T-helper 2 cell treated with Interferon-gamma antibody and Interleukin-4, amounts not matched to agents 5 μg/mL and 100 μg/mL, for 36 hours (primary cell): Measurements from ENCODE around the gene IRAK2.

ENCODE experiments used
- DNase-seq: peaks from one replicate; pipeline ENCODE4 v3.0.0; 2021; ENCODE audit warnings: low spot score
- H3K27ac Mint-ChIP-seq: one replicate; pipeline ENCODE4 v1.8.0; 2021; ENCODE audit warnings: mild to moderate bottlenecking, mixed read lengths
- H3K27me3 Mint-ChIP-seq: one replicate; pipeline ENCODE4 v1.8.0; 2021; ENCODE audit warnings: low read depth, mixed read lengths
- H3K36me3 Mint-ChIP-seq: one replicate; pipeline ENCODE4 v1.8.0; 2021; ENCODE audit warnings: low read depth, mixed read lengths
- H3K4me1 Mint-ChIP-seq: one replicate; pipeline ENCODE4 v1.8.0; 2021; ENCODE audit warnings: low read depth, mixed read lengths
- H3K4me3 Mint-ChIP-seq: one replicate; pipeline ENCODE4 v1.8.0; 2022; ENCODE audit warnings: mild to moderate bottlenecking, moderate library complexity, mixed read lengths
- H3K9me3 Mint-ChIP-seq: one replicate; pipeline ENCODE4 v1.8.0; 2021; ENCODE audit warnings: mixed read lengths

IRAK2 gene

DNA sequence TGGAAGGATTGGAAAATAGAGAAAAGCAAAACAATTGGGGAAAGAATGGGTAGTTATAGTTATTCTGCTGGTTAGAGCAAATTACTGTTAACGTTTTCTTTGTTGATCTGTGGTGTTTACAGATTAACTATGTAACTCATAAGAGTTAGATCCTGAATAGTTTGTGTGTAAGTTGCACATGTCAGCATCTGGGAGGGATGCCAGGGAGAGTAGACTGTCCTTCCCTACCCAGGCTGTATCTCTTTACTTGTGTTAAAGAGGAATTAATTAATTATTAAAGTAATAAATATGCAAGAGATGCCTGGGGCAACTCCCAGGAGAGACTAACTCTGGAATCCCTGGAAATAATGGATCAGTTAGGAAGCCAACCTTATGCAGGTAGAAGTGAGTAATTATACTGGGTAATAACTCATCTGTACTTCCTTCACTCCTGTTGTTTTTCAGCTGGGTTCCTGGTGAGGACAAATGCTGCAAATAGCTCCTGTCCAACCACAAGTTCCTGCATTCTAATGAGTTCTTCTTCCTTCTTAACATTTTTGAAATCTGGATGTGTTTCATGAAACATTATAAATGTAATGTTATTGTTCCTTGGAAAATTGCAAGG is 109.1 kb downstream of the IRAK2 start:
- Mint-ChIP-seq H3K27ac (no peak overlapping the region), H3K4me1 (peaks cover 21% of the 10 kb centered on the region), H3K9me3 (no peaks in the 10 kb centered on the region), H3K27me3 (no peaks in the 10 kb centered on the region), H3K4me3 (no peak overlapping the region), H3K36me3 (peaks cover 58% of the 10 kb centered on the region)
- no peak for DNase-seq

DNA sequence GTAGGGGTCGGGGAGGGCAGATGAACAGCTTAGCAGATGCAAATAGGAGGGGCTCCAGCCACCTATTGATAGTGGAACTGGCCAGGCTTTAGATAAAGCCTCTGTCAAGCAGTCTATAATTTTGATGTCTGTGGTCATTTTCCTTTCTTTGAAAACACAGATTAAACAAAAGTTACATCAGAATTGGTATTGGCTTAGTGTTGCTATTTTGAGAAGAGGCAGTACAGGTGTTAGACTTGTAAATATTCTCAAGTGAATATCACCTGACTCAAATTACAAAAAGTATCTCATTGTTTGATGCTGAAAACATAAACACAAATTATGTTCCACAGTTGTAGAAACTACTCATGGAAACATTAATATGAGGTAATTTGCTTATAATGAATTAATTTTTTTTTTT is 109.9 kb downstream of the IRAK2 start:
- H3K27ac Mint-ChIP-seq: no peak overlapping the region
- H3K36me3 Mint-ChIP-seq: peaks cover 57% of the 10 kb centered on the region
- H3K4me3 Mint-ChIP-seq: no peak overlapping the region
- no peak for DNase-seq
- no peaks in the 10 kb centered on the region for H3K9me3 Mint-ChIP-seq
- no peaks in the 10 kb centered on the region for H3K27me3 Mint-ChIP-seq
- H3K4me1 Mint-ChIP-seq: peaks cover 21% of the 10 kb centered on the region

DNA sequence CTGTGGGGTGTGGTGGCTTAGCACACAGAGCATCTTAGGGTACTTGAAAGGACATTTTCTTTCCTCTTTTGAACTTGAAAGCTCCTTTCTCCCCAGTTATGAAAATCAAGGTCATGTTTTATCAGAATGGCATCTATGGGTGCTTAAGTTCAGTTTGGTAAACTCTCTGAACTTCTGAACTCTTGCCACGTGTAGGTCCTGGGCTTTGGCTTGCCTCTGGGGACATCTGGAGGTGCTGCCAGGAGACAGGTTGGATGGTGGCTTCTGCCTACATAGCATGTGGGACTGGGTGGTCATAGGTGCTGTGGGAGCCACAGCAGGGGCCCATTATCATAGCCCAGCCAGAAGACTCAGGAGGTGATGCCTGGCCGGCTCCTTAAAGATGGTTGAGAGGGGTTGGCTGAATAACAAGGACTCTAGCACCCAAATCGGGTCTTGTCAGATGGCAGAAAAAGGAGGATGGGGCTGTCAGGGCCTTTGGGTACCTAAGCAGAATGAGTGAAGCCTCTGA is 112.5 kb downstream of the IRAK2 start:
- peaks cover 59% of the 10 kb centered on the region for H3K36me3 Mint-ChIP-seq
- DNase-seq: no peak
- H3K27ac Mint-ChIP-seq: no peak overlapping the region
- H3K4me1 Mint-ChIP-seq: peaks cover 21% of the 10 kb centered on the region
- H3K27me3 Mint-ChIP-seq: no peaks in the 10 kb centered on the region
- no peaks in the 10 kb centered on the region for H3K9me3 Mint-ChIP-seq
- no peak overlapping the region for H3K4me3 Mint-ChIP-seq

DNA sequence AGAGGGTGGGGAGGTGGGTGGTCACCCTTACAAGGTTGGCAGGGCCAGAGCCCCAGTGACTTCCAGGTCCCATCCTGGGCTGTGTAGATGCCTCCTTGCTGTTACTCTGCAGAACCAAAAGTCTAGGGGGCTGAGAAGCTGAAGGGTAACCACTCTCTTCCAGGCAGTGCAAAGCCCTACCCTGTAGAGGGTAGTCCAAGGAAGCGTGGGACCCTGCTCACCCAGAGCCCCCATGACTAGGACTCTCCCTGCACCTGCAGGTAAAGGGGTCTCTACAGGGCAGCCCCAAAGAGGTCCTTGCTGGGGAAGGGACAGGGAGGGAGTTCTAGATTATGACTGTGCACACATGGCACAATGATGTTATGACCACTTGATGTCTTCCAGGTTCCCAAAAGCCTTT is 113.8 kb downstream of the IRAK2 start:
- Mint-ChIP-seq H3K27me3 (no peaks in the 10 kb centered on the region), H3K36me3 (peaks cover 58% of the 10 kb centered on the region), H3K4me3 (no peak overlapping the region), H3K9me3 (no peaks in the 10 kb centered on the region), H3K27ac (no peak overlapping the region), H3K4me1 (peaks cover 19% of the 10 kb centered on the region)
- DNase-seq: no peak

DNA sequence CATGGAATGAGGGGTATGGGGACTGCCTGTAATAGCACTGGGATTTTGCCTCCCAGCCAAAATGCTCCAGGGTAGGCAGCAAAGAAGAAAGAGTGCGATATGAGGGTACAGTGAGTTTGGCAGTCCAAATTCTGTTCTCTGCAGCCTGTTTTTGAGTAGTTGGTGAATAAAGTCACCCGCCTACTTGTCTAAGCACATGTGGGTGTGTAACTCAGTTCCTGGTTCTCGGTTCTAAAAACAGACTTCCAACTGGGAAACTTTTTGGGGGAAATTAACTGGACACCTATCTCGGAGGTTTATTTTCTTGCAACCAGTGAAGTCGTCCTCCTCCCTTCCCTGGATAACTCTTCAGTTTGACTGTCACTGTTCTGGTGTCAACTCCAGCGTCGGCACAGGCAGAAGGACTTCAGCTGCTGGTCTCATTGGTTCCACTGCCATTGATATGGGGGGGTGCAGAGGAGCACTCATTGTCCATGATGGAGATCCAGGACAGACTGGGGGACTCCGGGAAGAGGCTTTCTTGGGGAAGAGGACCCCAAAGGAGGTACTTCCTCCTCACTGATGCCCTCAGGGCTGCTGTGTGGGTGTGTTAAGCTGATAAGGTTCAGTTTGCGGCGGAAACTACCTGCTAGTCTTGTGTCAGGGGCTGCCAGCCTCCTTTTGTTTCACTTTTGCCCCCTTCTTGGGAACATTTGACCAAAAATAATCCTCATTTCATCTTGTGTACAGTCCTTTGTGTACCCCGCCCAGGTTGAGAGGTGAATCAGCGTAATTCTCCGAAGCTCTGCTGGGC is 114.9 kb downstream of the IRAK2 start:
- Mint-ChIP-seq H3K36me3 (peaks cover 55% of the 10 kb centered on the region), H3K9me3 (no peaks in the 10 kb centered on the region), H3K27ac (no peak overlapping the region), H3K27me3 (no peaks in the 10 kb centered on the region), H3K4me1 (peaks cover 21% of the 10 kb centered on the region), H3K4me3 (no peak overlapping the region)
- no peak for DNase-seq

DNA sequence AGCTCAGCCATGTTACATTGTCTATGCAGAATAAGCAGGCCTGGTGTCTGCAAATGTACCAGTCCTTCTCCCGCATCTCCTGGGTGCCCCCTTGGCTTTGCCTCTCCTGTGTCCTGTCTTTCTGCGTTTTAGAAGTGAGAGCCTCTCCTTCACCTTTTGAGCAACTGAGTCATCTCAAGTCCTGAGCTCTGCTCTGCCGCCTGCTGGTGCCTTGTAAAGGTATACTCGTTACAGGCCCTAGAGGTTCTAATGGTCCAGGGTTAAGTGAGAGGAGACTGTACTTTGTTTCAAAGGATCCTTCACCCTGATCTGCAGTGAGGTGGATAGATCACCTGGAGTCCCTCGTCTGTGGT is 115.4 kb downstream of the IRAK2 start:
- DNase-seq: no peak
- Mint-ChIP-seq H3K4me1 (peaks cover 26% of the 10 kb centered on the region), H3K27ac (no peak overlapping the region), H3K9me3 (no peaks in the 10 kb centered on the region), H3K27me3 (no peaks in the 10 kb centered on the region), H3K4me3 (no peak overlapping the region), H3K36me3 (peaks cover 53% of the 10 kb centered on the region)

DNA sequence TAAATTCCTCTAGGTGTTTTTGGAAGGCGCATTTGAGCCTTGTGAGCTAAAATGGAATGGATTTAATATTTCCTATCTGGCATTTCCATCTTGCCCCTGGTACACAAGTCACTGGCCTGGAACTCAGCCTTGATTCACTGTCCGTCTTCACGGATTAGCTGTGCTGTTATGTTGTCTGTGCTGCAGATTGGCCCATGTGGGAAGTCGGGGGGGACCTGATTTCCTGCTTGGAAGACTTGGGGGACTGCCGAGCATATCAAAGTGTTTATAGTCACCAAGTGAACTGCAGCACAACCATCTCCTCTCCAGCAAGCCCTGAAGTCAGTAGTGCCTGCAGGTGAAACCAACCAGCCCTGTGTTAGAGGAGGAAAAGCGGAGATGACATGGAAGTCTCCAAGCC is 115.9 kb downstream of the IRAK2 start:
- Mint-ChIP-seq H3K36me3 (peaks cover 53% of the 10 kb centered on the region), H3K27ac (no peak overlapping the region)

DNA sequence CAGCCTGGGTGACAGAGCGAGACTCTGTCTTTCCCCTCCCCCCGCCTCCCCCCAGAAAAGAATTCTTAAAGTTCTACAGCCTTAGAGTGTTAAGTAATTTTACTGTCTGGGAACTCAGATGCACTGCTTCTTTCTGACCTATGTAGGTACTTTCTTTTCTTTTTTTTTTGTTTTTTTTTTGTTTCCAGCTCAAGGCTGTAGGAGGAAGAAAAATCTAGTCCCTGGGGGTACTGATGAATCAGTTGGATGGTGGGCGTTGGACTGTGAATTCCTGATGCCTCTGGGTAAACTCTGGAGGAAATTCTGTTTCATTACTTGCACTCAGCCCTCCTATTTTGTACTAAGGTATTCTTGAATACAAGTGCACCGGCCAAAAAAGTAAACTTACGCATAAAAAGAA is 117.2 kb downstream of the IRAK2 start:
- Mint-ChIP-seq H3K36me3 (peaks cover 58% of the 10 kb centered on the region), H3K4me1 (peaks cover 28% of the 10 kb centered on the region)

More for the DNA sequence above, 115.9 kb downstream of the IRAK2 start:
- Mint-ChIP-seq H3K9me3 (no peaks in the 10 kb centered on the region), H3K4me3 (no peak overlapping the region), H3K4me1 (peaks cover 28% of the 10 kb centered on the region), H3K27me3 (no peaks in the 10 kb centered on the region)
- no peak for DNase-seq

DNA sequence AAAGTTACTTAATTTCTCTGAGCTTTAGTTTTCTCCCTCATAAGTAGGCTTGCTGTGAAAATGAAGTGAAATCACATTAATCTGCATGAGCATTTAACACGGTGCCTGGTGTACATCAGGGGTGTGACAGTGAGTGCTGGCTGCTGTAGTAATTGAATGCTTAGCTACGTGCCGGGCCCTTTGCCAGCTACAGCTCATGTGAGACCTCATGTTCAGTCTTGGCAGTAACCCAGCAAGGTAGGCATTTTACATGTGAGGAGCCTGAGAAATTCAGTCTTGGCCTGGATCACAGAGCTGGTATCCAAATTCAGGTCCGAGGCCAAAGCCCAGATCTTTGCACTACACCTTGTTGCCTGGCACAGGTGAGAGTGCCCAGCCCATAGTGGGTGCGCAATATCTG is 118.9 kb downstream of the IRAK2 start:
- no peak overlapping the region for H3K4me3 Mint-ChIP-seq

More for the DNA sequence above, 117.2 kb downstream of the IRAK2 start:
- no peaks in the 10 kb centered on the region for H3K27me3 Mint-ChIP-seq
- H3K27ac Mint-ChIP-seq: no peak overlapping the region
- no peaks in the 10 kb centered on the region for H3K9me3 Mint-ChIP-seq
- DNase-seq: no peak
- no peak overlapping the region for H3K4me3 Mint-ChIP-seq

DNA sequence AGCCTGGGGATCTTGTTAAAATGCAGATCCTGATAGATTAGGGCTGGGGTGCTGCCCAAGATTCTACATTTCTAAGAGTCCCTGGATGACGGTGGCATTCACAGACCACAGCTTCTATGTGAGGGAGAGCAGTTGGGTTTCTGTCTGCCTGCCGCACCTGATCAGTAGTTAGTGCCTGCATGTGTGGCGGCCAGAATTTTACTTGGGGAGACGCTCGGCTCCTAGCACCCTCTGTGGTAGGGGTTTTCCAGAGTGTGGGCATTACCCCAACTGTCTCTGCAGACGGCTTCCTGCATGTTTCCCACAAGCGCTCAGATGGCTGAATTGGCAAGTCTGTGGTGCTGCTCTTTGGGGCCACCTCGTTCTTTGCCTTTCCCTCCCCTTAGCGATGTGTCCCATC is 119.8 kb downstream of the IRAK2 start:
- Mint-ChIP-seq H3K36me3 (peaks cover 53% of the 10 kb centered on the region), H3K27me3 (no peaks in the 10 kb centered on the region), H3K27ac (peak overlapping the region; percentile 46), H3K4me3 (peak overlapping the region; percentile 8), H3K9me3 (no peaks in the 10 kb centered on the region), H3K4me1 (peaks cover 26% of the 10 kb centered on the region)
- DNase-seq: peak; percentile 28

More for the DNA sequence above, 118.9 kb downstream of the IRAK2 start:
- Mint-ChIP-seq H3K4me1 (peaks cover 26% of the 10 kb centered on the region), H3K36me3 (peaks cover 54% of the 10 kb centered on the region), H3K27ac (peak overlapping the region; percentile 26), H3K9me3 (no peaks in the 10 kb centered on the region), H3K27me3 (no peaks in the 10 kb centered on the region)
- no peak for DNase-seq

DNA sequence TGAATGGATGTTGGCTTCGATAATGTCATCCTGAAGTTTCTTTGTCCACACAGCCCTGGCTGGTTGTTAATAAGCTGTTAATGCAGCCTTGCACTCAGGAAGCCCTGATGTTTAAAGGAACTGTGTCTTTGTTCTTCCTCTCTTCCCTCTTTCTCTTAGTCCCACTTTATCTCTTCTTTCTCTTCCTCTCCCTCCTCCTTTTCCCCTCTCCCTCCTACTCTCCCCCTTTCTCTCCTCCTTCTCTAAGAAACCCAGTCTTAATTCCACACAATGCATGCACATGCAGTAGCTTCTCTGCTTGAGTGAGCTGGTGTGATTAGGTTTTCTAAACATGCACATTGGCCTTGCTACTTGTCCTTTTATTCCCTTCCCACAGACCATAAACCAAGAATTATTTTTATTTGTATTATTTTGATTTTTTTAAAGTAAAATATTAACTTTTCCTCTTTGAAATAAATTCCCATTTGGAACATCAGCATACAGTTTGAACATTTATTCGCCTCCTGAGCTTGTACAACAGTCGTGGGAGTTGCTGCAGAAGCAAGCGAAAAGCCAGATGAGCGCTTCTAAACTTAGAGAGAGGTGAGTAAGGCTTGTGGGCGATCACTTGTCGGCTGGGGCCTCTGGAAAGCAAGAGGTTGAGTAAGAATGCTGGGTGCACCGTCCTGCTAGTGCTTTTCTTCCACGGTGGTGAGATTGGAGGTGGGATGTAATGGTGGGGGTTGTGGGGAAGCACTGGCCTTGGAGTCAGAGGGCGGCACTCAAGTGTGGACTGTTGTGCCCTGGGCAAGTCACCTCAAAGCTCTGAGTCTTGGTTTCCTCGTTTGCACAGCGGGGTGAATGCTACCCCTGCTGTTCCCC is 120.8 kb downstream of the IRAK2 start:
- no peak for DNase-seq
- H3K4me3 Mint-ChIP-seq: no peak overlapping the region
- H3K9me3 Mint-ChIP-seq: no peaks in the 10 kb centered on the region
- H3K27ac Mint-ChIP-seq: peak overlapping the region; percentile 55
- H3K27me3 Mint-ChIP-seq: no peaks in the 10 kb centered on the region
- H3K36me3 Mint-ChIP-seq: peaks cover 47% of the 10 kb centered on the region
- peaks cover 26% of the 10 kb centered on the region for H3K4me1 Mint-ChIP-seq

DNA sequence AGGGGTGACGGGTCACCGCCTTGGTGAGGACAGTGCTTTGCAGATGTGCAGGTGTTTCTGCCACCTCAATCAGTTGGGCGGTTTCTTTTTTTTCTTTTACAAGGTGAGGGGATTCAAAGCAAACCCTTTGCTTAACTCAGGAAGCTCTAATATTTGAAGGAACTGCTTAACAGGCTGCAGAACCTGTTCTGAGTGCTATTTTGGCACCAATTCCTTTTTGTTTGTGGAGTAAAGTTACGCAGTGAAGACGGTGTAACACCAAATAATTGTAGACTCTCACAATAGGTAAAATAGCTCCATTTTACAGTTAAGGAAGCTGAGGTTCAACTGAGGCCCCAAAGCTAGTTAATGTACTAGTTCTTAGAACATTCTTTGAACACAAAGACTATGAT is 121.4 kb downstream of the IRAK2 start:
- Mint-ChIP-seq H3K4me3 (no peak overlapping the region), H3K27me3 (no peaks in the 10 kb centered on the region), H3K9me3 (no peaks in the 10 kb centered on the region), H3K4me1 (peaks cover 26% of the 10 kb centered on the region), H3K27ac (no peak overlapping the region), H3K36me3 (peaks cover 41% of the 10 kb centered on the region)
- DNase-seq: no peak

DNA sequence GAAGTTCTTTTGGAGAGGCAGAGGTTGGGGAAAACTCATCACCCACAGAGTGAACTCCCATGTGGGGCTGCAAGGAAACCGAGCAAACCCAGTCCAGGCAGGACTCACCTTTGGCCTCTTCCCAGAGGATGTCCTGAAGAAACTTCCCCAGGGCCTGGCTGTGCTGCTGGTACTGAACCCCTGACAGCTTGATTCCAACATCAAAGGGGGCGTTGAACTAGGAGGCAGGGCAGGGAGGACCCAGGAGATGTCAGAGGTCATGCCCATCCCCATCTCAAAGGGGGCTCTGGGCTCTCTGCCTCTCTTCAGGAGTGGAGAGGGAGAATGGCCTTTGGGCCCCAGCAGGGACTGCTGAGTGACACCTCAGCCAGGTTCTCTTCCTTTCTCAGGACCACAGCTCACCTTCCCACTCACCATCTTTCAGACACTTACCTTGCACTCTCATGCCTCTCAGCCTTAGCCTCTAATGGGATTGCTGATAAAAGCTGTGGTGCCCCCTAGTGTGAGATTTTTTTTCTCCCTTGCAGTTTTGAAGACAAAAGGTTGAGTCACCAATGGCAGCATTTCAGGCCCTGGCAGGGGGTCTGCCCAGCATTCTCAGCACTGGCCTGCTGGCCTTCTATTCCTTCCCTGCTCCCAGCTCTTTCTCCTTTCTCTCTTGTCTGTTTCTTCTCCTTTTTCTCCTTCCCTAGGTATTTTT is 122.0 kb downstream of the IRAK2 start:
- Mint-ChIP-seq H3K4me1 (peaks cover 27% of the 10 kb centered on the region), H3K27me3 (no peaks in the 10 kb centered on the region), H3K9me3 (no peaks in the 10 kb centered on the region), H3K27ac (no peak overlapping the region), H3K4me3 (no peak overlapping the region), H3K36me3 (peaks cover 41% of the 10 kb centered on the region)
- DNase-seq: no peak
